ENCODE data around the gene NREP. TPM values are rescaled to one million over a fixed set of nuclear protein-coding genes. Genes with fewer than 3 reads are reported as not detected.

Gene NREP
- total and polyA plus RNA-seq, 2 experiments from 2014 or later, result 260 to 300 TPM

- Histone ChIP-seq H3K79me2 (replicated peaks; ENCODE audit: insufficient read depth) (no peaks in the 10 kb centered on the region), H4K20me1 (replicated peaks; ENCODE audit: insufficient read depth) (no peaks in the 10 kb centered on the region), H3K36me3 (ENCODE audit: insufficient read depth) (no peaks in the 10 kb centered on the region), H3K9me2 (ENCODE audit: insufficient read depth) (no peaks in the 10 kb centered on the region), H3K4me1 (ENCODE audit: insufficient read depth) (peaks cover 15% of the 10 kb centered on the region), H3K27me3 (ENCODE audit: insufficient read depth) (no peaks in the 10 kb centered on the region), H3K27ac (ENCODE audit: low read depth) (no peak overlapping the region), H2AFZ (peak overlapping the region; percentile 25; the same call in 1 of the 2 replicates), H3K4me2 (no peak overlapping the region), H3K4me3 (no peak overlapping the region), H3F3A (replicated peaks; ENCODE audit: low read depth) (no peaks in the 10 kb centered on the region)
- DNase-seq (ENCODE audit: low spot score), result no peak
- Mint-ChIP-seq H3K36me3 (ENCODE audit: low read depth) (peaks cover 3% of the 10 kb centered on the region; the same call in 1 of the 3 replicates), H3K9me3 (peaks cover 3% of the 10 kb centered on the region), H3K4me1 (peaks cover 27% of the 10 kb centered on the region), H3K4me3 (no peak overlapping the region), H3K27me3 (ENCODE audit: insufficient read depth, low read depth, poor library complexity) (peaks cover 3% of the 10 kb centered on the region), H3K27ac (no peak overlapping the region)
- TF ChIP-seq EZH2 (IDR thresholded peaks at IDR 0.05; ENCODE audit: low read depth, unreplicated experiment) (no peak), CREB1 (CRISPR knock-in tag; IDR thresholded peaks at IDR 0.05; ENCODE audit: low read depth) (no peak)
- no peak for ATAC-seq
Measured at GRCh38 chr5:111762895-111763294, 5.9 kb upstream of the NREP start.

GRCh38 chr5:111758284-111758628 lies 1.3 kb upstream of the NREP start:
- H3K4me3 Mint-ChIP-seq, result peak overlapping the region; percentile 91

More at GRCh38 chr5:111758284-111758628, 1.3 kb upstream of the NREP start:
- Histone ChIP-seq H3K9me2 (ENCODE audit: insufficient read depth) (no peaks in the 10 kb centered on the region), H3F3A (replicated peaks; ENCODE audit: low read depth) (no peaks in the 10 kb centered on the region), H2AFZ (no peak overlapping the region), H4K20me1 (replicated peaks; ENCODE audit: insufficient read depth) (0 out of 2 replicates have a peak, but pooled peaks cover 6% of the 10 kb centered on the region), H3K27ac (ENCODE audit: low read depth) (peak overlapping the region; percentile 99), H3K4me2 (peak overlapping the region; percentile 71), H3K4me1 (ENCODE audit: insufficient read depth) (peaks cover 40% of the 10 kb centered on the region), H3K79me2 (replicated peaks; ENCODE audit: insufficient read depth) (peaks cover 37% of the 10 kb centered on the region), H3K36me3 (ENCODE audit: insufficient read depth) (no peaks in the 10 kb centered on the region), H3K27me3 (ENCODE audit: insufficient read depth) (no peaks in the 10 kb centered on the region), H3K4me3 (peak overlapping the region; percentile 70)
- DNase-seq (ENCODE audit: low spot score) (no peak), ATAC-seq (no peak)
- H3K36me3 Mint-ChIP-seq (ENCODE audit: low read depth), result peaks cover 11% of the 10 kb centered on the region
- H3K27me3 Mint-ChIP-seq (ENCODE audit: insufficient read depth, low read depth, poor library complexity), result peaks cover 3% of the 10 kb centered on the region
- H3K4me1 Mint-ChIP-seq, result peaks cover 44% of the 10 kb centered on the region
- peaks cover 3% of the 10 kb centered on the region; the same call in 2 of the 3 replicates for H3K9me3 Mint-ChIP-seq
- TF ChIP-seq, protein P1, sequence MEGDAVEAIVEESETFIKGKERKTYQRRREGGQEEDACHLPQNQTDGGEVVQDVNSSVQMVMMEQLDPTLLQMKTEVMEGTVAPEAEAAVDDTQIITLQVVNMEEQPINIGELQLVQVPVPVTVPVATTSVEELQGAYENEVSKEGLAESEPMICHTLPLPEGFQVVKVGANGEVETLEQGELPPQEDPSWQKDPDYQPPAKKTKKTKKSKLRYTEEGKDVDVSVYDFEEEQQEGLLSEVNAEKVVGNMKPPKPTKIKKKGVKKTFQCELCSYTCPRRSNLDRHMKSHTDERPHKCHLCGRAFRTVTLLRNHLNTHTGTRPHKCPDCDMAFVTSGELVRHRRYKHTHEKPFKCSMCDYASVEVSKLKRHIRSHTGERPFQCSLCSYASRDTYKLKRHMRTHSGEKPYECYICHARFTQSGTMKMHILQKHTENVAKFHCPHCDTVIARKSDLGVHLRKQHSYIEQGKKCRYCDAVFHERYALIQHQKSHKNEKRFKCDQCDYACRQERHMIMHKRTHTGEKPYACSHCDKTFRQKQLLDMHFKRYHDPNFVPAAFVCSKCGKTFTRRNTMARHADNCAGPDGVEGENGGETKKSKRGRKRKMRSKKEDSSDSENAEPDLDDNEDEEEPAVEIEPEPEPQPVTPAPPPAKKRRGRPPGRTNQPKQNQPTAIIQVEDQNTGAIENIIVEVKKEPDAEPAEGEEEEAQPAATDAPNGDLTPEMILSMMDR (conservative IDR thresholded peaks at IDR 0.05; ENCODE audit: low read depth in 2 of 2), result no peak
- TF ChIP-seq REST (IDR thresholded peaks at IDR 0.05; ENCODE audit: unreplicated experiment) (no peak), EZH2phosphoT487 (IDR thresholded peaks at IDR 0.05; ENCODE audit: unreplicated experiment) (no peak), CREB1 (CRISPR knock-in tag; IDR thresholded peaks at IDR 0.05; ENCODE audit: low read depth) (no peak), JUNB (IDR thresholded peaks at IDR 0.05; ENCODE audit: unreplicated experiment) (no peak), EZH2 (IDR thresholded peaks at IDR 0.05; ENCODE audit: low read depth, unreplicated experiment) (no peak)
- peak overlapping the region; percentile 97 for H3K27ac Mint-ChIP-seq

Measured in GM23338 (cell line).